Measurements from ENCODE around the gene RRAD.
"Not testable (repeated sequence)": the region's sequence is repeated elsewhere in the genome, so short reads cannot be mapped to it uniquely, and the experiment has no call there.

The RRAD gene

DNA sequence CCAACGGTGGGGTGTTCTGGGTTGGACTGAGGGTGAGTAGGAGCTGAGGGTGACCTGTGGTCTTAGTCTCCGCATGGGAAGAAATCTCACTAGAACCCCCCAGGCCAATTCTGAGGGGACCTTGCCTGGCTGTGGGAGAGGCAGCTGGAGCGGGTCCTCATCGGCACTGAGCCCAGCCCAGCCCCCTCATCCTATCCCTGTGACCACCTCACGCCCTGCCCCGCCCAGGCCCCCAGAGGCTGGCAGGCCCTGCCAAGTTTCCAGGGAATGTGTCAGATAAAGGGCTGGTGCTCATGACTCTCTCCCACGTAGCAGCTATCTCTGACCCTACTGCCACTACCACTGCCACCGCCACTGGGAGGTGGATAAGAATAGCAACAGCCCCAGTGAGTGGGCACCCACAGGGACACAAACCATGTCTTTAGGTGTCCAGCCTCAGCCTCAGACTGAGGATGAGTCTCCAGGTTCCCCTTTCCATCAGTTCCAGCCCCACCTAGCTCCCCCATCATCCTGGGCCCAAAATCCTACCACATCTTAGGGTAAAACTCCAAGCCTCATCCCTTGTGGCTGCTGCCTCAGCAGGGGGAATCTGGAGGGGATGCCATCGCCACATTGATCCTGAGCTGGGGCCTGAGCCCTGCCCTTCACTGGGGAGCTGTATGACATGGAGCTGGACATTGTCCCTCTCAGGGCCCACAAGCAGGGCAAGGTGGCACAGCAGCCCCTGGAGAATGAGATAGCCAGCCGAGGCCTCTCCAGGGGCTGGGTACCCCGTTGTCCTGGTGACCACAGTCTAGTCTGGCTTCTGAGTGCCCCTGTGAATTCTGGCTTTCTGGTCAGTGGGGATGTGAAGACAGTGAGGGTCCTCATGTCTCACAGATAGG lies 21.5 kb downstream of the RRAD start:
- DNase-seq (ENCODE audit: insufficient read length, low spot score) (no peak), FAIRE-seq (no peak)

DNA sequence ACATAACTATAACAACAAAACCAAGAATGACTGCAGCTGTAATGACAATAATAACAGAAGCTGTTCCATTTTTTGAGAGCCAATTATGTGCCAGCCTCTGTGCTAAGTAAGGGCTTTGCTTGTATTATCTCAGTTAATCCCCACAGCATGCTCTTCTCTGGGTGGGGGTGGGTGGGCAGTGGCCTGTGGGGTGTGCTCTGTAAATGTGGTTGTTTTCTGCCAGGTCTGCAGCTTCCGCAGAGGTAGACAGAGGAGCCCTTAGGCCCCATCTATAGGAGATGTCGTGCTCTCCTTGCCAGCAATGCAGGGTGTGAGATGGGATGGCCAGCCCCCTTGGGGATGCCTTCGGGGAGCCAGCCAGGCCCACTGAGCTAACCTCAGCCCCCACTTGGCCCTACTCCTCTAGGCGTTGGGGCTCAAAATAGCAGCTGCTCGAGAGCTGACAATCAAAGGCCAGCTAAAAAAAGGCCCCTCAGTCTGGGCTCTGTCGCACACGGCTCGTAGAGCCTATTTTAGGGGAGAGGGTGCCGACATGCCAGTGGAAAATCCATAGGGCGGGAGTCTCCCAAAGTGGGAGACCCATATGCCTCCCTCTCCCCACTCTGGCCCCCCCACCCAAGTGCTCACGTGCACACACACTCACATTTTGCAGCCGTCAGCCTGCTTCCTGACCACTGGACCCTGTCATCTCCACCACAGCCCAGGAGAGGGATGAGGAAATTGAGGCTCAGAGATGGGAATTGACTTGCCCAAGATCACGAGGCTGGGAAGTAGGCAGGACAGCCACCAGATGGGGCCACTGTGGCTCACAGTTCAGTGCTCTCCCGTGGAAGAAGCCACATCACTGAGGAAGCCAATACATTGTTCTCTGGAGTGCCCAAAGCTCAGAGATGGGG lies 22.4 kb downstream of the RRAD start:
- FAIRE-seq (no peak), DNase-seq (ENCODE audit: insufficient read length, low spot score) (no peak)

DNA sequence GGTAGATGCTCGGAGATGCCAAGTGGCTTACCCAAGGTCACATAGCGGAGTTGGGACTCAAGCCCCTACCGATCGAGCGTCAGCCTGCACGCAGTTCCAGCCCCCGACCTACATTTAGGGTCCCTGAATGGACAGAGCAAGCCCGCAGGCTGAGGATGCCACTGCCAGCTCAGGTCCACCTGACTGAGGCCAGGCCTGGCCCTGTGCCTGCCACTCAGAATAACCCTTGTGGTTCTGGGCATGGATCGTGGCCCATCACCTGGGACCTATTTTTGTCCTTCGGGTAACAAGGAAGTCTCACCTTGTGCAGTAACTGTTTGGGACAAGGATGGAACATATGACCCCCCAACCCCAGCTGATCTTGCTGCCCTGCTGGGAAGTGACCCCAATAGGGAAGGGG lies 23.7 kb downstream of the RRAD start:
- FAIRE-seq: no peak

DNA sequence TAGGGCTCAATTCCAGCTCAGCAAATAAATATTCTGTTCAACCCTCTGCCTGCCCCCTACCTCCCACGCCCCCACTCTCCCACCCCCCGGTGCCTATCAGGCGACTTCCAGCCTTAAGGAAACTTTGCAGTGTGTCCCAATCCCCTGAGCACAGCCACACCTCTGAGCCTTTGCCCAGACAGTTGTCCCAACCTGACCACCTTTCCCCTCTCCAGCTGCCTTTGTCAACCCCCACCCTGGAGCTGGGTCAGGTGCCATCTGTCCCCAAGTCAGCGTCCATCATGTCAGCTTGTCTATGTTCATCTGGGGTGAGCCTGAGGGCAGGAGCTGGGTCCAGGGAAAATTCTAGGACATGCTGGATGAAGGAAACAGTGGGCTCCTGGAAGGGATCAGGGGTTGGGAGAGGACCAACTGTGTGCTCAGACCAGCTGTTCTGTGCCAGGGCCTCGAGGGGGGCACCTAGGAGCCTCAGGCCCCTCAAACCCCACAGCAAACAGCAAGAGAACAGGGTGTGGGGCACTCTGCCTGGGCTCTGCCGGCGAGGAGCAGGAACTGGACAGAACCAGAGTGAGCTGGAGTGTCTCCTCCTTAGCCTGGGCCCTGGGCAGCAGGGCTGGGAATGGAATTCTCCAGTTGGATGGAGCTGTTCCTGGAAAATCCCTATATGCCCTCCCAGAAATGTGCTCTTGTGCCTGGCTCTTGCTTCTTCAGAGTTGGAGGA lies 24.5 kb downstream of the RRAD start:
- FAIRE-seq: no peak
- no peak for DNase-seq (ENCODE audit: insufficient read length, low spot score)

More for the DNA sequence above, 23.7 kb downstream of the RRAD start:
- no peak for DNase-seq (ENCODE audit: insufficient read length, low spot score)

DNA sequence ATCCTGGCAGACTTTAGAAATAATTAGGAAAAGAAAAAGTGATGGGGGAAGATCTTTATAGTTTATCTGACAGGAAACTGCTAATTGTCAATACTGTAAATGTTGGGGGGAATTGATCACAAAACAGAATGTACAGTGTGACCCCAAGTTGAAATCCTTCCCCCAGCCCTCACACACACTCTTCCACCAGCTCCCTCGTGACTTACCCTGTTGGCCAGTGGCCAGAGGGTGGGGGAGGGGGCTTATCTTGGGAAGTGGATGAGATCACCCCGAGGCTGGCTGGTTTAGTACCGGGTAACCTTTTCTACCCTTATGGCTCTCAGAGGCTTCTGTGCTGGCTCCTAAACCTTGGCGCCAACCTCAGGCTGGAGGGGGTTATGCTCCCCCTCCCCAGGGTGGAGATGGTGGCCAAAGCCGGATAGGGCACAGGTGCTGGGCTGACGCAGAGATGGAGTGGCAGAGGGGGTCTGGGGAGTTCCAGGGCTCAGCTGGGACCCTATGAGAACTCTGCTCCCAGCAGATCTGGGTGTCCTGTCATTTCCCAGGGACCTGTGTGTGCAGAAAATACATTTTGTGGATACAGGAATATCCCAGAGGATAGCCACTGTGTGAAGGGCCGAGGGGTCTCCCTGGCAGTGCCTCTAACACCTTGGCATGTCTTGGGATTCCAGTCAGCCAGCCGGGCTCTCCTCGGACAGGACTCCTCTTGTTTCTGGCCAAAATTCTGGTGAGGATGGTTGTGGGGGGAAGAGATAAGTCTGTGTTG lies 25.2 kb downstream of the RRAD start:
- DNase-seq (ENCODE audit: insufficient read length, low spot score) (peak; percentile 81), FAIRE-seq (peak; percentile 38)

DNA sequence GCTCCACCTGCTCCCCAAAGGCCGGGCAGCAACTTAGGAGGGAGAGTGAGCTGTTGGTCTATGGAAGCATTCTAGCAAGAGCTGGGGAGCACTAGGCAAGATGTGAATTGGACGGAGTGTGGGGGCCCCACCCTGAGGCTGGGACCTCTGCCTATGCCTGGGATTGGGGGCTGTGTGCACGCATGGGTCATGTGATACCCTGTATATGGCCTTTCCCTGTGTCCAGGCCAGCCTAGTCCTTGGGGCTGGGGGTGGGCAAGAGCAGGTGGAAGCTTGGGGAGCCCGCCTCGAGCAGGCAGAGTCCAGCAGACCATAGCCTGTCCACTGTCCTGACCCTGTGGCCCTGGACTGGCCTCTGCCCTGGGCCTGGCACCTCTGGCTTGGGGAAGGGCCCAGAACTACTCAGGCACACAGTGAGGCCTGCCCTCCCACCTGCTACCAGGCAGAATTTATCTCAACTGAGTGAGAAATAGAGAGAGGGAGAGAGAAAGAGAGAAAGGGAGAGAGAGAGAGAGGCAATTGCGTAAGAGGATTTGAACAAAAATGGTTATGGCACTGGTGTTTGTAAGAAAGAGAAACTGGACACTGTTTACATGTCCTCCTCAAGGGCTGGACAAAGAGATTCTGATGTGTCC lies 25.9 kb downstream of the RRAD start:
- DNase-seq (ENCODE audit: insufficient read length, low spot score) (no peak), FAIRE-seq (no peak)

DNA sequence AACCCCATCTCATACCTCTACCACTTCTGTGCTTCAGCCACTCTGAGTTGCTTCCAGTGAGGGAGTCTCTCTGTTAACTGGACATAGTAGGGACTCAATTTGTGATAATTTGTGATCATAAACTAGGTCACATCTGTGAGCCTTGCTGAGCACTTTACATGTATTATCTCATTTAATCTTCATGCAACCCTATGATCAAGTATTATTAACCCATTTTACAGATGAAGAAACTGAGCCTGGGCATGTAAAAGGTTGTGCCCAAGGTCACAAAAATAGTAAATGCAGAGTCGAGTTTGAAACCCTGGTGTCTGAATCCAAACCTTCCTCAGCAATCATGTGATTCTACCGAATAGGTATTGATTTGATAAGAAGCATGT lies 26.4 kb downstream of the RRAD start:
- DNase-seq (ENCODE audit: insufficient read length, low spot score) (no peak), FAIRE-seq (no peak)

DNA sequence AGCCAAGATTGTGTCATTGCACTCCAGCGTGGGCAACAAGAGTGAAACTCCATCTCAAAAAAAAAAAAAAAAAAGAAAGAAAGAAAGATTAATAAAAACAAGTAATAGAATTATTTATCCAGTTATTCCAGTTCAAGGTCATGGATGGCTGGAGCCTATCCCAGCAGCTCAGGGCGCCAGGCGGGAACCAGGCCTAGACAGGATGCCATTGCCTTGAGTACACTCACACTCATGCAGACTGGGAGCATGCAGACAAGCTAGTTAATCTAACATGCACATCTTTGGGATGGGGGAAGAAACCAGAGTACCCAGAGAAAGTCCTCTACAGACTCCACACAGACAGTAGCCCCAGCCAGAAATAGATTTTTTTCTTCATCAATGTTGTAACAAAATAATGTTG lies 27.1 kb downstream of the RRAD start:
- FAIRE-seq (no peak), DNase-seq (ENCODE audit: insufficient read length, low spot score) (no peak)

DNA sequence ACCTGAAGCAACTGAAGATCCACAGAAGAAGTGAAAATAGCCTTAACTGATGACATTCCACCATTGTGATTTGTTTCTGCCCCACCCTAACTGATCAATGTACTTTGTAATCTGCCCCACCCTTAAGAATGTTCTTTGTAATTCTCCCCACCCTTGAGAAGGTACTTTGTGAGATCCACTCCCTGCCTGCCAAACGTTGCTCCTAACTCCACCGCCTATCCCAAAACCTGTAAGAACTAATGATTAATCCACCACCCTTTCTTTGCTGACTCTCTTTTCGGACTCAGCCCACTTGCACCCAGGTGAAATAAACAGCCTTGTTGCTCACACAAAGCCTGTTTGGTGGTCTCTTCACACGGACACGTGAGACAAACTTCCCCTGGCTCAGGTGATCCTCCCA lies 28.7 kb downstream of the RRAD start:
- DNase-seq (ENCODE audit: insufficient read length, low spot score); FAIRE-seq: not testable (repeated sequence)

DNA sequence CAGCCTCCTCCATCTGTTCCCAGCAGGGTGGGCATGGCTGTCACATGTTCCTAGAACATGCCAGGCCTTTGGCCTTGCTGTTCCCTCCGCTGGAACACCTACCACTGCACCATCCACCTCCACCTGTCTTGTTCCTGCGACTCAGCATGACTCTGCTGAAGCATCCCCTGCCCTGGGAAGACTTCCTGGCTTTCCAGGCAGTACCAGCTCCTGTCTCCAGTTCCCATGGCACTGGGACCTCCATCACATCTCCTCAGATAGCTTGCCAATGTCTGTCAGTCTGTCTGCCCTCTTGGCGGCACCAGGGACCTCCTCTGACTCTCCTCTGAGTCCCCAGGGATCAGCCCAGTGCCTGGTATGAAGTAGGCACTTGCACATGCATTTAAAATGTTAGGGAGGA lies 29.3 kb downstream of the RRAD start:
- FAIRE-seq (no peak), DNase-seq (ENCODE audit: insufficient read length, low spot score) (no peak)

DNA sequence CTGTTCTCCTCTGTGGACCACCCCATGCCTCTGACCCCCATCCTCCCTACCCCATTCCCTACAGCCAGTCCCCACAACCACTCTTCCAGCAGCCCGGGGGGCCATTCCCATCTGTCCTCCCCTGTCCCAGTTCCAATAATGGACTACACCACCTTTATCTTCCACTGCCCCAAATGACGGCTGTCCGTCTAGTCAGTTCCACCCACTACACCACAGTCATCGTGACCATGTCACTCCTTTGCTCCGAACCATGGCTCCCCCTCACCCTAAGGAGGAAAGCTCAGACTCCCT lies 29.7 kb downstream of the RRAD start:
- peak; percentile 33 for FAIRE-seq
- DNase-seq (ENCODE audit: insufficient read length, low spot score): no peak

DNA sequence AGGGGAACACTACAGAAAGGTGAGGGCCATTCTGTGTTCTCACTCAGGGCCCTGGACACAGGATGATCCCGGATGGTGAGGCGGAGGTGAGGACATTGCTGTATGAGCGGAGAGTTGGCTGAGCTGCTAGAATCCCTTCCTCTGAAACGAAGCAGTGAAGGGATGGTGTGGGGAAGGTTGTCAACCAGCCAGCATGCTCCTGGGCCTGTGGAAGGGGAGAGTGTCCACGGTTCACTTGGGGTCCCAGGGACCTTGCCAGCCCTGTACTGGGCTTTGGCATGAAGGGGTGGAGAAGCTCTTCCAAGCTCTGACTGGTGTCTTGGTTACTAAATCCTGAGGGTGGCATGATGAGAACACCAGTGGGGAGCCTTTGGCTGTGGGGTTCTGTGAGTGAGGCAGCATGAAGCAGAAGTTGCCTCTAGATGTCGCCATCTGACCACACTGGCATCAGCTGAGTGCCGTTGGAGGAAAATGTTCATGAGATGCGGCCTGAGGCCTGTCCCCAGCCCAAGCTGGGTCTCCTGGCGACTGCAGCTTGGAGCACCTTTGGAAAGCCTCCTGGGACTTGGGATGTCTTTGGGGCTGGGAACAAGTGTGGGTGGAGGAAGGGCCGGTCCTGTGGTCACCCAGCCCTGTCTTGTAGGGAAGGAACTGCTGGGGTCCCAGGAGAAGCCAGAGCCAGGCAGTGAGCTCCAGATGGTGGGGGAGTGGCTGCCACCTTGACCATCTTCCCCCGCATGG lies 30.2 kb downstream of the RRAD start:
- FAIRE-seq (peak; percentile 97), DNase-seq (ENCODE audit: insufficient read length, low spot score) (peak; percentile 83)

DNA sequence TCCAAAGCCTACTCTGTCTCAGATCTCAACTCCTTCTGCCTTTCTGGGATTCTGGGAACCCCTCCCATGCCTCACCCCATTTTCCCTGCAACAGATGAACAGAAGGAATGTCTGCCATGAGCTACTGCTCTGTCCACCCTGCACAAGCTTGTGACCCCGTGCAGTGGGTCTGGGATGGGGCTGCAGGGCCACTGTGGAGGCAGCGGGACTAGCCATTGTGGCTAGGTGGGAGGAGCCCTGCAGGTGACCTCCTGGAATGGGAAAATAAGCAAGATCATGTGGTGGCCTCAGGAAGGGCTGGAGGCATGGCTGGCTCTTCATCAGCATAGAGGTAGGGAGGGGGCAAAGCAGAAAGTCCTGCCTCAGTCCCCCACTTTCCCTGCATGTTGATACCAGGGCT lies 31.3 kb downstream of the RRAD start:
- FAIRE-seq (no peak), DNase-seq (ENCODE audit: insufficient read length, low spot score) (no peak)

DNA sequence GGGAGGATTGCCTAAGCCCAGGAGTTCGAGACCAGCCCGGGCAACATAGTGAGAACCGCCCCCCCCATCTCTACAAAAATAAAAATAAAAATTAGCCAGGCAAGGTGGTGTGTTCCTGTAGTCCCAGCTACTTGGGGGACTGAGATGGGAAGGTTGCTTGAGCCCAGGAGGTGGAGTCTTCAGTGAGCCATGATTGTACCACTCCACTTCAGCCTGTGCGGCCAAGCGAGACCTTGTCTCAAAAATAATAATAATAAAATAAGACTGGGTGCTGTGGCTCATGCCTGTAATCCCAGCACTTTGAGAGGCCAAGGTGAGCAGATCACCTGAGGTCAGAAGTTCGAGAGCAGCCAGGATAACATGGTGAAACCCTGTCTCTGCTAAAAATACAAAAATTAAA lies 33.5 kb downstream of the RRAD start:
- FAIRE-seq: no peak
- DNase-seq (ENCODE audit: insufficient read length, low spot score): no peak

DNA sequence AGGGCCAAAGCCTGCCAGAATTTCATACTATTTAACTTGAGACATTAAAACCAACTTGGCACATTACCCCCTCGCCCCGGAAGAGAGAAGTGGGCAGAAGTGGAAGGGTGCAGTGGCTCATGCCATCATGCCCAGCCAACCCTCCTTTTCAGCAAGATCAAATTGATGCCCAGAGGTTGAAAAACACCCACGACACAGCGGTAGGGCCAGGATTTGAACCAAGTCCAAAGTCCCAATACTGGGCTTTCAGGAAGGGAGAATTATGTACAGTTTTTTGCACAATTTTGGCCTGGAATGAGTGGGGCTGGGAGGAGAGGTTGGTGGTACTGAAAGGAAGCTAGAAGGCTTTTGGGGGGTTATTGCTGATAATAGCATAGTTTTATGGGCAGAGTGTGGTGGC lies 34.0 kb downstream of the RRAD start:
- DNase-seq (ENCODE audit: insufficient read length, low spot score): no peak
- FAIRE-seq: no peak

DNA sequence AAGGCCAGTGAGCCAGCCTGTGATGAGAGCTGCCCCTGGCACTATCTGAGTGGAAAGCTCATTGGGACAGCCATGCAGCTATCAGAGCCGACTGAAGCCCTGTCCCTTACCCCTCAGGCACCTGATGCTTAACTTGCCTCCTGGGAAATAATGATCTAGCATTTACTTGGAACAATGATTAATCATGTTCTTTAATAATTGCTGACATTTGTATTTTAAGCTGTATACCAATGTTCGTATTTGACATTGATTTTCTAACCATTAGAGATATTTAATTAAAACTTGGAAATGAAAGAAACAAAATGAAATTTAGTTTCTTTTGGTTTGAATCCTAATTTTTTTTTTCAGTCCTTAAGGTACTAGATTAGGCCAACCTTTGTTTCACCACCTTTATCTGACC lies 34.5 kb downstream of the RRAD start:
- DNase-seq (ENCODE audit: insufficient read length, low spot score) (no peak), FAIRE-seq (no peak)

DNA sequence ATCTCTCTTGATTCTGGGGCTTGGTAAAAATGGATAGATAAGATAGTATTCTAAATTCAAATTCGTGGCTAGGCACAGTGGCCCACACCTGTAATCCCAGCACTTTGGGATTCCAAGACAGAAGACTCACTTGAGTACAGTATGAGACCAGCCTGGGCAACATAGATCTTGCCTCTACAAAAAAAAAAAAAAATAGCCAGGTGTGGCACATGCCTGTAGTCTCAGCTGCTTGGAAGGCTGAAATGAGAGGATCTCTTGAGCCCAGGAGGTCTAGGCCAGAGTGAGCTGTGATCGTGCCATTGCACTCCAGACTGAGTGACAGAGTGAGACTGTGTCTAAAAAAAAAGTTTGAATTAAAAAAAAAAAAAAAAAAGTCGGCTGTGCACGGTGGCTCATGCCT lies 35.7 kb downstream of the RRAD start:
- DNase-seq (ENCODE audit: insufficient read length, low spot score) (no peak), FAIRE-seq (no peak)

DNA sequence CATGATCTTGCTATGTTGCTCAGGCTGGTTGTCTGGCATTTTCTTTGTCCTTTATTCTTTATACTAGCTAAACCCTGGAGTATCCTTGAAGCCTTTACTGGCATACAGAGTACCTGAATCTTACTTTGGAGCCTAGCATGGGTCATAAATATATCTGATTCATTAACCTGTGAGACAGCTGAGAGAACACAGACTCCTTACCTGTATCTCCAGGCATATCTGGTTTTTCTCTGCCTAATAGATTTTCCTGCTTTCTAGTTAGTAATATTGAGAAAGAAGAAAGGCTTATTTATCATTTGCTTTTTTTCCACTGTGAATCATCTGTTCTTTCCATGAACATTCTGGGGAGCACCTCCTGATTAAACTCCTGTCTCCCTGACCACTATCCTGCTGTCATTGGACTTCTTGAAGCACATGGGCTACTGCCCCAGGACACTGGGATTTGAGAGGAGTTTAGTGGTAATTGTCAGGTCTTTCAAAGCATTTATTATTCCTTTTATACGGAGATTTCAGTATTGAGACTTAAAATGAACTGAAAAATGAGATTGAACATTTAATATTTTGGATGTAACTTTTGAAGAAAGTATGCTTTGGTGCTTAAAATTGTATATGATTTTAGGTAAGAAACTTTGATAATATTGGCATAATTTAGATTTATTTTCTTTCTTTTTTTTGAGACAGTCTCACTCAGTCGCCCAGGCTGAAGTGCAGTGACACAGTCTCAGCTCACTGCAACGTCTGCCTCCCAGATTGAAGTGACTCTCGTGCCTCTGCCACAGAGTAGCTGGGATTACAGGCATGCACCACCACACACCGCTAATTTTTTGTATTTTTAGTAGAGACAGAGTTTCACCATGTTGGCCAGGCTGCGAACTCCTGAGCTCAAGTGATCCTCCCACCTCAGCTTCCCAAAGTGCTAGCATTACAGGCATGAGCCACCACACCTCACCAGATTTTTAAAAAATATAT lies 36.4 kb downstream of the RRAD start:
- FAIRE-seq: no peak

More for the DNA sequence above, 36.4 kb downstream of the RRAD start:
- no peak for DNase-seq (ENCODE audit: insufficient read length, low spot score)

All from HTR-8/SVneo (cell line).